GM06990 (cell line): ENCODE results near the gene CCBE1.

Experiments
- DNase-seq: peaks from one replicate; pipeline ENCODE4 v3.0.0-alpha.2; 2011; ENCODE audit not compliant: insufficient read length; ENCODE audit errors: extremely low read depth
- H3K27me3 ChIP-seq: replicated peaks from 2 replicates; pipeline ENCODE4 v1.6.0; 2011; ENCODE audit warnings: low read length; ENCODE audit not compliant: control insufficient read depth, insufficient read depth
- H3K36me3 ChIP-seq: 2 replicates; pipeline ENCODE4 v1.5.1; 2011; ENCODE audit warnings: low read length; ENCODE audit not compliant: control insufficient read depth, insufficient read depth
- H3K4me3 ChIP-seq: replicated peaks from 2 replicates; pipeline ENCODE4 v1.5.1; 2011; ENCODE audit warnings: low read depth, mild to moderate bottlenecking, control low read depth, low read length
- CTCF ChIP-seq: IDR thresholded peaks from 2 replicates; pipeline ENCODE4 v1.5.1; 2011; ENCODE audit warnings: low read length, control low read depth, mild to moderate bottlenecking, inconsistent platforms; ENCODE audit not compliant: insufficient read depth, poor library complexity, severe bottlenecking

CCBE1 gene

GRCh38 chr18:59696311-59697235 lies 650 bp downstream of the CCBE1 start:
- Histone ChIP-seq H3K36me3 (no peaks in the 10 kb centered on the region), H3K4me3 (peak overlapping the region; percentile 39), H3K27me3 (peaks cover 2% of the 10 kb centered on the region; the same call in 1 of the 2 replicates)
- no peak for DNase-seq
- TF ChIP-seq CTCF = no peak

GRCh38 chr18:59695551-59695950 lies 1.7 kb downstream of the CCBE1 start:
- TF ChIP-seq CTCF = no peak
- no peak for DNase-seq
- Histone ChIP-seq H3K36me3 (no peaks in the 10 kb centered on the region), H3K4me3 (no peak overlapping the region), H3K27me3 (peaks cover 2% of the 10 kb centered on the region; the same call in 1 of the 2 replicates)

GRCh38 chr18:59694824-59695223 lies 2.4 kb downstream of the CCBE1 start:
- Histone ChIP-seq H3K36me3 (no peaks in the 10 kb centered on the region), H3K4me3 (no peak overlapping the region), H3K27me3 (peaks cover 2% of the 10 kb centered on the region; the same call in 1 of the 2 replicates)
- no peak for DNase-seq
- no peak for TF ChIP-seq CTCF

- no peaks in the 10 kb centered on the region for H3K36me3 ChIP-seq
- no peak for TF ChIP-seq CTCF
- peaks cover 4% of the 10 kb centered on the region; the same call in 1 of the 2 replicates for H3K27me3 ChIP-seq
- H3K4me3 ChIP-seq = no peak overlapping the region
- no peak for DNase-seq
Observed at GRCh38 chr18:59691996-59692395, 5.2 kb downstream of the CCBE1 start.

- H3K4me3 ChIP-seq = no peak overlapping the region
- no peak for DNase-seq
- H3K36me3 ChIP-seq = no peaks in the 10 kb centered on the region
- H3K27me3 ChIP-seq = peaks cover 1% of the 10 kb centered on the region; the same call in 1 of the 2 replicates
- no peak for TF ChIP-seq CTCF
Observed at GRCh38 chr18:59690996-59691395, 6.2 kb downstream of the CCBE1 start.
